DMS114 treated with DMSO at 0.1 percent for 48 hours (cell line): Measurements from ENCODE around the gene ODF2.
"Not testable (repeated sequence)": the region's sequence is repeated elsewhere in the genome, so short reads cannot be mapped to it uniquely, and the experiment has no call there.

Source experiments
- DNase-seq: peaks from one replicate; lab custom pipeline; 2025; ENCODE audit not compliant: unreplicated experiment; lab: John Stamatoyannopoulos, UW

The ODF2 gene

GRCh38 chr9:128482186-128482585 is 26.4 kb downstream of the ODF2 start:
- DNase-seq: no peak

GRCh38 chr9:128484686-128485413 is 29.0 kb downstream of the ODF2 start:
- no peak for DNase-seq

DNA sequence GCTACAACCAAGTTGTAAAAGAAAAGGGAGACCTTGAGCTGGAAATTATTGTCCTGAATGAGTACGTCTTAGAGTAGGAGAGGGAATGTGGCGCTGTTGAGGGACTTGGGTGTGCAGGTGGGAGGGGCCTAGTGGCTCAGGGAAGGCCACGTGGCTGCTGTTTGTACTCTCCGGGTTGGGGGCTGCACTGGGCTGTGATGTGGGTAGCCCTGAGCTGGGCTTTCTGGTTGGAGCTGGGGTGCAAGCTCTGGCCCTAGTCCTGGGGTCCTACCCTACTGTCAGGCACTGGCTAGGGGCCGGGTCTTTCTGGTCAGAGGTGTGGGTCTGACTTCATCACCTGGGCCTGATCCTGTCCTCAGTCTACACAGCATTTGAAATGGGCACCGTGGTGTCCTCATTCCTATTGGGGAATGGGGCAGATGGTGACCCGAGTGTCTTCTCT is 29.6 kb downstream of the ODF2 start:
- DNase-seq: no peak

GRCh38 chr9:128486201-128486600 is 30.4 kb downstream of the ODF2 start:
- DNase-seq: no peak

- DNase-seq: no peak
These were observed 37.6 kb downstream of the ODF2 start for GRCh38 chr9:128493424-128493823.

DNA sequence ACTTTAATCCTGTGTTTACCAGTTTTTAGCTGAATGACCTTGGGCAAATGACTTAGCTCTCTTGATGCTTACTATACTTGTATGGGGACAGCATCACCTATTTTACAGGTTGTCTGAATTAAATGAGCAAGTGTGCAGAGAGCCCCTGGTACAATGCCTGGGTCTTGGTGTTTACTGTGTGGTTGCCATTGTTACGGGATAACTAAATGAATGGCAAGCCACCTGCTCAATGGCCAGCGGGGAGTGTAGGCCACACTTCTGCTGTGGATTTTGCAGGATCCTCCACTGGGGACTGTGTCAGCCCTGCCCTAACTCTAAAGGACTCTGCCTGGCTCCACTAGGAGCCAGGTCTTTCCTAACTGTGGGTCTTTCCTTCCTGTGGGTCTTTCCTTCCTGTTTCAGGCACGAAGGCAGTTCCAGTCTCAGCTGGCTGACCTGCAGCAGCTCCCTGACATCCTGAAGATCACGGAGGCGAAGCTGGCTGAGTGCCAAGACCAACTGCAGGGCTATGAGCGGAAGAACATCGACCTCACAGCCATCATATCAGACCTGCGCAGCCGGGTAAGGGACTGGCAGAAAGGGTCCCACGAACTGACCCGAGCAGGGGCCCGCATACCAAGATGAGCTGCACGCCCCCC is 38.4 kb downstream of the ODF2 start:
- DNase-seq: no peak

- DNase-seq: no peak
These were observed 38.9 kb downstream of the ODF2 start for GRCh38 chr9:128494746-128495129.

DNA sequence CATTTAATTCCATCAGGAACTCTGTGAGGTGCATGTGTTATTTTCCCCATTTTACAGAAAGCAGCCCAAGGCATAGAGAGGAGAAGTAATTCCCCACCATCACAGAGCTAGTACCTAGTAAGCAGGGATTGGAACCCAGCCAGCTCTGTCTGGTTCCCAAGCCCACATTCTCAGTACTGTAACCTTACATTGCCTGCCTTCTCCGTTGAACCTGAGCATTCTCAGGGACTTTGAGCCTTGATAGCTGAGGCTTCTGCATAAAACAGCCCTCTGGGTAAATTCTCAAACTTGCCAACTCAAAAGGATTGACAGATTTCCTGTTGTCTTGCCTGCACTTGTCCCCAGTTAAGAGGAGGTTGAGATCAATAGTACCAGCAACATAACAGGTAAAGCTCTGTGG is 39.5 kb downstream of the ODF2 start:
- no peak for DNase-seq

DNA sequence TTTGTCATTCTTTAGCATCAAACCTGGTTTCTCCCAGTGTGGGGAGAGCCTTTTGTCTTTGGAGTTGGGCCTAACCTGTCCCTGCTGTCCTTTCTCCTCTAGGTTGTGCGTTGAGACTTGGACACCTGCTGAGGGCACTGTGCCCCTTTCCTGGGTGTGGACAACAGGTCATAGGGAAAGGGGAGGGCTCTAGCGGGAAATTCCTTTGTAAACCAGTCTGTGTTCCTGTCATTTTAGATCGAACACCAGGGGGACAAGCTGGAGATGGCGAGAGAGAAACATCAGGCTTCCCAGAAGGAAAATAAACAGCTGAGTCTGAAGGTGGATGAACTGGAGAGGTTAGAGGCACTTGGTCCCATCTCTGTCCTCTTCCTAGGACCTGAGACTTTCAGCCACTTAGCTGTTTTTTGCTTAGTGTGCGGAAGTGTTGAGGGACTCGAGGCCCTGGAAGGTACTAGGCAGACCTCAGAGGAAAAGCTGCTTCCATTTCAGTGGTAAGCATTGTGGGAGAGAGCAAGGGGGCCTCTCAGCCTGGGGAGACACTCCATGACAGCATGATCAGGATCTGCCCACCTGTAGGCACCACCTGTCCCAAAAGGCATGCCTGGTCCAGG is 40.1 kb downstream of the ODF2 start:
- DNase-seq: no peak

DNA sequence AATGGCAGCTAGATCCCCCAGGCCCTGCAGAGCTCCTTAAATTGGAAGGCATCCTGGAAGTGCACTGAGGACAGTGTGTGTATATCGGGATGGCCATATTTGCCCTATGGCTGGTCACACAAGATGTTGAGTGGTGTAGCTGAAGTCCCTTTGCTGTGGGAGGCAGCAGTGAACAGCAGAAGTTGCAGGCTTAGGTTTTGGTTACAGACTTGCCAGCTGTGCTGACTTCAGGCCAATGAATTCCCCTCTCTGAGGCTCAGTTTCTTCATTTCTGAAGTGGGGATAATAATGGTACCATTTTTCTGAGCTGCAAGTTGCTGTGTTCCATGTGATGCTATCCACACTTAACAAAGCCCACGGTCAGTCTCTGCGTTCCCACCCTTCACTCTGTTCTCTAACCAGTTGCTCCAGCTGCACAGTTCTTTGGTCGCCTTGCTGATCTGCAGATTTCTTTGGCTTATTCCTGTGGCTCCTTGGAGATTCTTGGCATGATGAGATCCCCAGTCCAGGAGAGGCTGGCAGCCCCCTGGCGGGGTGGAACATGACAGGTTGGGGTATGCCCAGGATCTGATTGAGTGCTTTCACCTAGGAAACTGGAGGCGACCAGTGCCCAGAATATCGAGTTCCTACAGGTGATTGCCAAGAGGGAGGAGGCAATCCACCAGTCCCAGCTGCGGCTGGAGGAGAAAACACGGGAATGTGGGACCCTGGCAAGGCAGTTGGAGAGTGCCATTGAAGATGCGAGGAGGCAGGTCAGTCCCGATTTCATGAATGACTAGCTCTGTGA is 42.2 kb downstream of the ODF2 start:
- no peak for DNase-seq

DNA sequence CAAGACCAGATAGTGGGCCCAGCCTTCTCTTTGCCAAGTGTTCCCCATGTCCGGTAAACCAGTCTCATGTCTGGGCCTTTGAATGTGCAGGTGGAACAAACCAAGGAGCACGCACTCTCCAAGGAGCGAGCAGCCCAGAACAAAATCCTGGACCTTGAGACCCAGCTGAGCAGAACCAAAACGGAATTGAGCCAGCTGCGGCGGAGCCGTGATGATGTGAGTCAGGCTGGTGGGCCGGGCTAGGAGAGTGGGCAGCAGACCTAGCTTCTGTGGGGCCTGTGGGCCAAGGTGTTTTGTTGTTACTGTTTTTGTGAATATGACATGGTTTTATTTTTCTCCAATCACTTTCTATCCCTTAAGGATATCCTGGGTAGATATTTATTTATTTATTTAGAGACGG is 43.1 kb downstream of the ODF2 start:
- no peak for DNase-seq

GRCh38 chr9:128499920-128500319 is 44.1 kb downstream of the ODF2 start:
- no peak for DNase-seq

DNA sequence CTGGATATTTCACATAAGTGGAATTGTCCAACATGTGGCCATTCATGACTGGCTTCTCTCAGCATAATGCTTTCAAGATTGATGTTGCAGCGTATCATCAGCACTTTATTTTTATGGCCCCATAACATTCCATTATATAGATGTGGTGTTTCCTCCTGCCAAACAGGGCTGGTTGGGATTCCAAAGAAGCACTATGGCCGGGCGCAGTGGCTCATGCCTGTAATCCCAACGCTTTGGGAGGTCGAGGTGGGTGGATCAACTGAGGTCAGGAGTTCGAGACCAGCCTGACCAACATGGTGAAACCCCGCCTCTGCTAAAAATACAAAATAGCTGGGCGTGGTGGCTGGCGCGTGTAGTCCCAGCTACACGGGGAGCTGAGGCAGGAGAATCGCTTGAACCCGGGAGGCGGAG is 47.6 kb downstream of the ODF2 start:
- DNase-seq: not testable (repeated sequence)

DNA sequence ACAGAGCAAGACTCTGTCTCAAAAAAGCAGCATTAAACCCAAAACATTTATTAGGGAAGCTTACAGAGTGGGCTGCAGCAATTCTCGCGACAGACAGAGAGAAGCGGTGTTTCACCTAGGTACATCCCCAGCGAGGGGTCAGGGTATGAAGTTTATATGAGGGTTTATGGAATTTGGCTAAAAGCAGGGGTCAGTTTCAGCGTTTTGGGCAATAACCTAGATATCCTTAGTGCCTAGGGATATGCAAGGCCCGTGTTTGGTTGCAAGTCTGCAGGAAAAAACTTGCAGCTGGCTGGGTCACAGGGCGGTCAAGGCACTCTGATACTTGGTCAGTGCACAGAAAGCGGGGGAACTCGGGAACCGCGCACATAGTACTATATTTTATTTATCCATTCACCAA is 48.1 kb downstream of the ODF2 start:
- no peak for DNase-seq

GRCh38 chr9:128504485-128505413 is 48.9 kb downstream of the ODF2 start, which contains the start of gene GLE1:
Gene GLE1 (plus strand): TSS chr9:128504719. CDS start chr9:128504806, 87 bp downstream.
- DNase-seq: peak; percentile 81

DNA sequence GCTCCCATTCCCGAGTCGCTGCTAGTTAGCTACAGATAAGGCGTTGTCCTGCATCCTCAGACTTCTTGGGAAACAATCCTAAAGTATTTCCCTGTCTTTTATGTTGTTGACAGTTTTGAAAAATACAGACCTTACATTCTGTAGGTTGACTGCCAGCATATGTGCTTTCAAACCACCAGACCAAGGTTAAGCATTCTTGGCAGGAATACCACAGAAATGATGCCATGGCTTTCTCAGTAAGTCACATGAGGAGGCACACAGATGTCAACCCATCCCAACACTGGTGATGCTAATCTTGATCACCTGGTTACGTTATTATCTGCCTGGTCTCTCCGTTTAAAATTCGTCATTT is 49.6 kb downstream of the ODF2 start:
- no peak for DNase-seq

DNA sequence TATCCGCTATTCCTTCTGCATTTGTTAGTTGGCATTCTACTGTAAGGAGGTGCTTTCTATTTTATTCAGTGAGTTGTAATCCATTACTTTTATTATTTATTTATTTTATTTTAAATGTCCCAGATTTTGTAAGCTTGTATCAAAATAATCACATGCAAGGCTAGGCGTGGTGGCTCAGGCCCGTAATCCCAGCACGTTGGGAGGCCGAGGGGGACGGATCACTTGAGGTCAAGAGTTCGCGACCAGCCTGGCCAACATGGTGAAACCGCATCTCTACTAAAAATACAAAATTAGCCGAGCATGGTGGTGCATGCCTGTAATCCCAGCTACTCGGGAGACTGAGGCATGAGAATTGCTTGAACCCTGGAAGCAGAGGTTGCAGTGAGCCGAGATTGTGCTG is 50.1 kb downstream of the ODF2 start:
- DNase-seq: not testable (repeated sequence)

DNA sequence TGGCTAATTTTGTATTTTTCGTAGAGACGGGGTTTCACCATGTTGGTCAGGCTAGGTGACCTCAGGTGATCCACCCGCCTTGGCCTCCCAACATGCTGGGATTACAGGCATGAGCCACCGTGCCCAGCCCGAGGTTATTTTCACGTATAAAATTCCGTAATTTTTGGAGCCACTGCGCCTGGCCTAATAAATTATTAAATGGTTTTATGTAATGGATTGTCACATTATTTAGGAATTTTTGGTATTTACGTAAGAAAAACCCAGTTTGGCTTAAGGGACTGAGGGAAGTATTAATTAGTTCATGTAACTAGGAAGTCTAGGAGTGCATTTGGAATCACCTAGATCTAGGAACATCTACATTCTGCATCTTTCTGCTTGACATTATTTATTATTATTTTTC is 57.0 kb downstream of the ODF2 start:
- DNase-seq: no peak

DNA sequence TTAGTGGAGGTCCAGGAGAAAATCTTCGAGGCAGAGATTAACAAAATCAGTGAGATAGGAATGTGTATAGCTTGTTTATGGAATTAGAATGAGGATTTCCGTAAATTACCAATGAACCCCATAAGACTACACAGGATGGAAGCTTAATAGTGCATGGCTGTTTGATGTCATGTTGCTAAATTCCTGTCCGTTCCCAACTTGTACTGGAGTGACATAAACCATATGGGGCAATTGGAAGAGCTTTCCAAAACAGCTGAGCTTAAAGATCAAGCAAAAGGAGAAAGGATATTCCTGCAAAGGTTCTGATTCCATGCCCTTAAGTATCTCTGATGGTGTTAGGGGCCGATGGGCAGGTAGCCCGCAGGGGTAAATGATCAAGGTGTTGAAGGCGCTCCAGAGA is 66.2 kb downstream of the ODF2 start:
- no peak for DNase-seq

GRCh38 chr9:128523199-128523925 is 67.6 kb downstream of the ODF2 start:
- DNase-seq: no peak
